Keratinocyte (primary cell): ENCODE measurements around the gene TUSC1. TPM values are rescaled to one million over a fixed set of nuclear protein-coding genes. Genes with fewer than 3 reads are reported as not detected.

Experiments used
- DNase-seq: peaks from one replicate; pipeline ENCODE4 v3.0.0-alpha.2; 2011; ENCODE audit warnings: low read depth, missing footprints, low spot score
- FAIRE-seq: peaks from 2 replicates; lab custom pipeline; 2011; peaks lifted over from hg19 to GRCh38; lab: Jason Lieb, UNC
- H2AFZ ChIP-seq: 2 replicates; pipeline ENCODE4 v1.6.0; 2012; ENCODE audit warnings: low read length, control low read depth, inconsistent platforms; ENCODE audit not compliant: control insufficient read depth
- H3K27ac ChIP-seq: 2 replicates; pipeline ENCODE4 v1.5.1; 2011; ENCODE audit warnings: low read length; ENCODE audit not compliant: control insufficient read depth, insufficient read depth
- H3K27me3 ChIP-seq: 3 replicates; pipeline ENCODE4 v1.6.0; 2011; ENCODE audit warnings: low read length; ENCODE audit not compliant: control insufficient read depth, insufficient read depth; ENCODE audit errors: extremely low read depth
- H3K36me3 ChIP-seq, 2 experiments: 2 replicates in 1 of 2; 3 replicates in 1 of 2; pipeline ENCODE4 v1.5.1; 2011; ENCODE audit warnings: low read length in 2 of 2, mild to moderate bottlenecking in 1 of 2; ENCODE audit not compliant: control insufficient read depth in 2 of 2, insufficient read depth in 2 of 2; ENCODE audit errors: extremely low read depth in 1 of 2
- H3K4me1 ChIP-seq: 3 replicates; pipeline ENCODE4 v1.5.1; 2011; ENCODE audit warnings: low read length; ENCODE audit not compliant: control insufficient read depth, insufficient read depth; ENCODE audit errors: extremely low read depth
- H3K4me2 ChIP-seq: 3 replicates; pipeline ENCODE4 v1.6.0; 2011; ENCODE audit warnings: low read depth, low read length; ENCODE audit not compliant: control insufficient read depth, insufficient read depth; ENCODE audit errors: extremely low read depth
- H3K4me3 ChIP-seq, 3 experiments: fragments of 200-600 bp in 1 of 3; sonication (generic) in 1 of 3; 2 replicates in 2 of 3; 3 replicates in 1 of 3; pipeline ENCODE4 v1.5.1; 2011 to 2016; ENCODE audit warnings: low read length in 3 of 3, mild to moderate bottlenecking in 3 of 3, control low read depth in 2 of 3, inconsistent platforms in 1 of 3, low read depth in 1 of 3, mixed read lengths in 1 of 3, mixed run types in 1 of 3, moderate library complexity in 1 of 3; ENCODE audit not compliant: control insufficient read depth in 2 of 3, insufficient read depth in 2 of 3; ENCODE audit errors: extremely low read depth in 1 of 3
- H3K79me2 ChIP-seq: 2 replicates; pipeline ENCODE4 v1.6.0; 2012; ENCODE audit warnings: low read length; ENCODE audit not compliant: control insufficient read depth, insufficient read depth
- H3K9ac ChIP-seq: 3 replicates; pipeline ENCODE4 v1.6.0; 2011; ENCODE audit warnings: low read length; ENCODE audit not compliant: control insufficient read depth, insufficient read depth; ENCODE audit errors: extremely low read depth
- H3K9me1 ChIP-seq: 3 replicates; pipeline ENCODE4 v1.6.0; 2011; ENCODE audit warnings: low read length; ENCODE audit not compliant: control insufficient read depth, insufficient read depth; ENCODE audit errors: extremely low read depth
- H3K9me3 ChIP-seq: 2 replicates; pipeline ENCODE4 v1.5.1; 2012; ENCODE audit warnings: low read depth, low read length; ENCODE audit not compliant: control insufficient read depth
- H4K20me1 ChIP-seq: 3 replicates; pipeline ENCODE4 v1.6.0; 2011; ENCODE audit warnings: low read length; ENCODE audit not compliant: control insufficient read depth, insufficient read depth; ENCODE audit errors: extremely low read depth
- CTCF ChIP-seq, 3 experiments: IDR thresholded peaks in 1 of 3; conservative IDR thresholded peaks in 1 of 3; optimal IDR thresholded peaks in 1 of 3; 2 replicates in 2 of 3; 3 replicates in 1 of 3; pipeline versions ENCODE3 to v1.5.1; 2011; ENCODE audit warnings: low read length in 3 of 3, mild to moderate bottlenecking in 3 of 3, moderate library complexity in 2 of 3, control low read depth in 1 of 3, inconsistent platforms in 1 of 3; ENCODE audit not compliant: insufficient read depth in 2 of 3; ENCODE audit errors: extremely low read depth in 1 of 3
- EZH2 ChIP-seq: IDR thresholded peaks from one replicate; pipeline ENCODE4 v1.6.1; 2012; ENCODE audit warnings: inconsistent platforms, mild to moderate bottlenecking, low read length, moderate library complexity
- dilution Hi-C: fragments of 300-500 bp; cut with MboI; formaldehyde crosslinking; loops from one replicate; pipeline ENCODE4 v1.7.0; 2020; ENCODE audit warnings: low sequenced_read_pairs; ENCODE audit not compliant: extremely low pct_ligation_motif_present
- polyA plus RNA-seq, 5 experiments: library from polyadenylated mRNA; depleted of rRNA in 3 of 5; stranded (reverse) in 3 of 5; stranded (forward) in 1 of 5; unstranded in 1 of 5; fragments of >200 nt; gene quantifications; 1 replicate in 1 of 5; 2 replicates in 3 of 5; 3 replicates in 1 of 5; pipeline versions ENCODE4 v1.2.1 to v1.2.3, GENCODE V29; 2011 to 2012; ENCODE audit warnings: missing spikeins in 2 of 5, low read depth in 1 of 5, low replicate concordance in 1 of 5

Gene TUSC1
- polyA plus RNA-seq, 1 donor (not counting 4 experiments of a cell fraction or from before 2014, with no cell fraction given), result 6.6 TPM

- dilution Hi-C loops, result no loop called here
- no peak overlapping the region for H3K27ac ChIP-seq
- H3K9ac ChIP-seq, result no peak overlapping the region
- TF ChIP-seq EZH2, result no peak
- no peak for TF ChIP-seq CTCF (optimal IDR thresholded peaks at IDR 0.05 in 1 of 3, IDR thresholded peaks at IDR 0.05 in 1 of 3, conservative IDR thresholded peaks at IDR 0.05 in 1 of 3; ENCODE audit: extremely low read depth in 1 of 3, insufficient read depth in 2 of 3, low read length in 3 of 3)
- peak overlapping the region in 1 of 3 experiments; percentile 44 for H3K4me3 ChIP-seq
- H3K36me3 ChIP-seq, result no peaks in the 10 kb centered on the region
- peak overlapping the region; percentile 65 for H3K4me2 ChIP-seq
- H3K27me3 ChIP-seq, result no peaks in the 10 kb centered on the region
- no peaks in the 10 kb centered on the region for H3K9me3 ChIP-seq
- H3K9me1 ChIP-seq, result no peaks in the 10 kb centered on the region
- no peak overlapping the region for H2AFZ ChIP-seq
- no peak for DNase-seq
- FAIRE-seq, result peak; percentile 59
- H3K4me1 ChIP-seq, result no peaks in the 10 kb centered on the region
- H4K20me1 ChIP-seq, result no peaks in the 10 kb centered on the region
- H3K79me2 ChIP-seq, result no peaks in the 10 kb centered on the region
Observed at GRCh38 chr9:25724424-25724823, 46.2 kb upstream of the TUSC1 start.

GRCh38 chr9:25716220-25716872 lies 38.1 kb upstream of the TUSC1 start:
- FAIRE-seq, result peak; percentile 90
- H3K4me3 ChIP-seq, result no peak overlapping the region

More at GRCh38 chr9:25716220-25716872, 38.1 kb upstream of the TUSC1 start:
- H2AFZ ChIP-seq, result peak overlapping the region; percentile 53
- no peaks in the 10 kb centered on the region for H3K9me1 ChIP-seq
- H3K4me1 ChIP-seq, result peaks cover 3% of the 10 kb centered on the region
- DNase-seq, result no peak
- H3K9me3 ChIP-seq, result no peaks in the 10 kb centered on the region
- no peaks in the 10 kb centered on the region for H3K79me2 ChIP-seq
- H3K27me3 ChIP-seq, result no peaks in the 10 kb centered on the region
- TF ChIP-seq EZH2 (no peak), CTCF (optimal IDR thresholded peaks at IDR 0.05 in 1 of 3, IDR thresholded peaks at IDR 0.05 in 1 of 3, conservative IDR thresholded peaks at IDR 0.05 in 1 of 3; ENCODE audit: extremely low read depth in 1 of 3, insufficient read depth in 2 of 3, low read length in 3 of 3) (peak; percentile 71 to 86 (median 78))
- no peaks in the 10 kb centered on the region for H4K20me1 ChIP-seq
- H3K4me2 ChIP-seq, result peak overlapping the region; percentile 63
- dilution Hi-C loops, result no loop called here
- H3K27ac ChIP-seq, result no peak overlapping the region
- H3K9ac ChIP-seq, result no peak overlapping the region
- H3K36me3 ChIP-seq, result no peaks in the 10 kb centered on the region
